ENCODE results near the gene SPRED2. TPM values are rescaled to one million over a fixed set of nuclear protein-coding genes. Genes with fewer than 3 reads are reported as not detected.

Gene SPRED2
- total and polyA plus RNA-seq, 4 donors: 6.7 to 7.5 (median 7.1) TPM

- Histone ChIP-seq H3K4me3 (ENCODE audit: low read depth in 1 of 3, low read length in 3 of 3) (no peak overlapping the region), H3K36me3 (ENCODE audit: control insufficient read depth in 4 of 4, insufficient read depth in 3 of 4, low read depth in 1 of 4, low read length in 3 of 4) (no peaks in the 10 kb centered on the region), H3K27me3 (ENCODE audit: control insufficient read depth in 4 of 4, insufficient read depth in 4 of 4, low read length in 3 of 4) (no peaks in the 10 kb centered on the region), H3K9me3 (ENCODE audit: control insufficient read depth in 4 of 4, low read length in 3 of 4) (no peaks in the 10 kb centered on the region), H3K27ac (ENCODE audit: low read depth in 1 of 2, low read length in 2 of 2) (peak overlapping the region; percentile 59 to 78), H3K9ac (ENCODE audit: low read depth in 1 of 2, low read length in 2 of 2) (no peak overlapping the region), H3K4me1 (ENCODE audit: control insufficient read depth in 4 of 4, insufficient read depth in 4 of 4, low read length in 3 of 4) (peaks cover 7 to 37% (median 25%) of the 10 kb centered on the region in 4 donors)
- DNase-seq (ENCODE audit: low spot score): no peak
- WGBS: 55% methylated on average over 8 of the region's 8 CpGs
- peak; percentile 49 for TF ChIP-seq YY1 (IDR thresholded peaks at IDR 0.05)
- no peak for TF ChIP-seq NR2F2 (IDR thresholded peaks at IDR 0.05)
- peak; percentile 21 for TF ChIP-seq FOXA2 (IDR thresholded peaks at IDR 0.05)
- TF ChIP-seq JUND (IDR thresholded peaks at IDR 0.05): peak in 1 of 2 donors; percentile 54
- peak; percentile 39 for TF ChIP-seq FOXA1 (IDR thresholded peaks at IDR 0.05)
- TF ChIP-seq RXRA (IDR thresholded peaks at IDR 0.05): peak; percentile 12 to 61
- peak in 1 of 2 donors; percentile 14 for TF ChIP-seq EGR1 (IDR thresholded peaks at IDR 0.05; ENCODE audit: low read depth in 2 of 2)
- TF ChIP-seq ATF3 (IDR thresholded peaks at IDR 0.05): no peak
- TF ChIP-seq RAD21 (IDR thresholded peaks at IDR 0.05): peak; percentile 31 to 34
- peak; percentile 9 for TF ChIP-seq SP1 (IDR thresholded peaks at IDR 0.05)
- no peak for TF ChIP-seq CTCF (IDR thresholded peaks at IDR 0.05; ENCODE audit: low read depth, low read length, missing input control)
- TF ChIP-seq HNF4A (conservative IDR thresholded peaks at IDR 0.05): peak in 1 of 2 donors; percentile 49
- peak; percentile 31 for TF ChIP-seq ZBTB33 (IDR thresholded peaks at IDR 0.05)
- peak; percentile 63 for TF ChIP-seq MAX (IDR thresholded peaks at IDR 0.05)
- TF ChIP-seq REST (IDR thresholded peaks at IDR 0.05): peak; percentile 62
- TF ChIP-seq HNF4G (IDR thresholded peaks at IDR 0.05): no peak
- peak in 1 of 2 donors; percentile 27 for TF ChIP-seq GABPA (IDR thresholded peaks at IDR 0.05 in 1 of 2, conservative IDR thresholded peaks at IDR 0.05 in 1 of 2)
These were observed 29.4 kb downstream of the SPRED2 start for GRCh38 chr2:65402780-65403528.
